OCI-LY1 (cell line): ENCODE data around the gene NEB.
"Not testable (repeated sequence)": the region's sequence is repeated elsewhere in the genome, so short reads cannot be mapped to it uniquely, and the experiment has no call there.

Source experiments
- H2AFZ ChIP-seq: fragments of 200-600 bp; sonication (generic), shearing (Covaris generic); 2 replicates; pipeline ENCODE4 v1.6.0; 2014; ENCODE audit warnings: antibody characterized with exemption, mild to moderate bottlenecking, low read length
- H3F3A ChIP-seq: fragments of 200-600 bp; sonication (generic), shearing (Covaris generic); 2 replicates; pipeline ENCODE4 v1.6.0; 2014; ENCODE audit warnings: mild to moderate bottlenecking, antibody characterized with exemption, low read length, moderate library complexity; ENCODE audit not compliant: insufficient read depth
- H3K27ac ChIP-seq: fragments of 200-600 bp; sonication (generic); 2 replicates; pipeline ENCODE4 v1.5.1; 2014; ENCODE audit warnings: low read length, mixed run types, mild to moderate bottlenecking, low read depth; ENCODE audit not compliant: poor library complexity, severe bottlenecking
- H3K27me3 ChIP-seq: fragments of 200-600 bp; sonication (generic); 2 replicates; pipeline ENCODE4 v1.6.0; 2014; ENCODE audit warnings: antibody characterized with exemption, mild to moderate bottlenecking, low read length, moderate library complexity; ENCODE audit not compliant: insufficient read depth
- H3K36me3 ChIP-seq: fragments of 200-600 bp; sonication (generic); 2 replicates; pipeline ENCODE4 v1.6.1; 2014; ENCODE audit warnings: mild to moderate bottlenecking, antibody characterized with exemption, low read length, moderate library complexity, mixed read lengths; ENCODE audit not compliant: insufficient read depth
- H3K4me1 ChIP-seq: fragments of 200-600 bp; sonication (generic); 2 replicates; pipeline ENCODE4 v1.5.1; 2014; ENCODE audit warnings: mild to moderate bottlenecking, low read length, moderate library complexity; ENCODE audit not compliant: insufficient read depth, severe bottlenecking
- H3K4me2 ChIP-seq: fragments of 200-600 bp; sonication (generic), shearing (Covaris generic); 2 replicates; pipeline ENCODE4 v1.6.1; 2014; ENCODE audit warnings: low read length
- H3K4me3 ChIP-seq: fragments of 200-600 bp; sonication (generic); 2 replicates; pipeline ENCODE4 v1.5.1; 2014; ENCODE audit warnings: low read length, low read depth, mild to moderate bottlenecking, mixed read lengths; ENCODE audit not compliant: poor library complexity, severe bottlenecking
- H3K79me2 ChIP-seq: fragments of 200-600 bp; shearing (Covaris generic); 2 replicates; pipeline ENCODE4 v1.6.1; 2016; ENCODE audit warnings: mixed run types, low read length, mixed read lengths; ENCODE audit not compliant: insufficient read depth
- H3K9ac ChIP-seq: fragments of 200-600 bp; sonication (generic), shearing (Covaris generic); 2 replicates; pipeline ENCODE4 v1.6.1; 2014; ENCODE audit warnings: mild to moderate bottlenecking, low read length, mixed read lengths
- H3K9me2 ChIP-seq: fragments of 200-600 bp; sonication (generic), shearing (Covaris generic); 2 replicates; pipeline ENCODE4 v1.6.1; 2014; ENCODE audit warnings: low read depth, mild to moderate bottlenecking, low read length, mixed read lengths
- H3K9me3 ChIP-seq: fragments of 200-600 bp; shearing (Covaris generic); 2 replicates; pipeline ENCODE4 v1.6.1; 2014; ENCODE audit warnings: low read length, mixed read lengths
- H4K20me1 ChIP-seq: fragments of 200-600 bp; sonication (generic), shearing (Covaris generic); 2 replicates; pipeline ENCODE4 v1.6.0; 2016; ENCODE audit warnings: mild to moderate bottlenecking, low read length; ENCODE audit not compliant: insufficient read depth
- CTCF ChIP-seq: fragments of 200-600 bp; sonication (generic), shearing (Covaris generic); IDR thresholded peaks from 2 replicates; pipeline ENCODE4 v1.5.1; 2017; ENCODE audit warnings: mild to moderate bottlenecking, antibody characterized with exemption, low read length, moderate library complexity, mixed read lengths
- EZH2 ChIP-seq: fragments of 200-600 bp; sonication (generic), shearing (Covaris generic); IDR thresholded peaks from 2 replicates; pipeline ENCODE4 v1.8.0; 2017; ENCODE audit warnings: borderline replicate concordance, mixed run types, mild to moderate bottlenecking, antibody characterized with exemption, low read length, moderate library complexity, mixed read lengths

The NEB gene

GRCh38 chr2:151711025-151711424, 23.3 kb downstream of the NEB start:
- Histone ChIP-seq H4K20me1 (no peaks in the 10 kb centered on the region), H3K27me3 (no peaks in the 10 kb centered on the region), H3K4me1 (no peaks in the 10 kb centered on the region), H3K79me2 (no peaks in the 10 kb centered on the region), H3K9me3 (no peaks in the 10 kb centered on the region), H3K4me2 (no peak overlapping the region), H3K4me3 (no peak overlapping the region), H3F3A (no peaks in the 10 kb centered on the region), H3K9me2 (no peaks in the 10 kb centered on the region), H3K36me3 (no peaks in the 10 kb centered on the region), H3K27ac (no peak overlapping the region), H2AFZ (no peak overlapping the region), H3K9ac (no peak overlapping the region)
- TF ChIP-seq EZH2 (no peak), CTCF (no peak)

- Histone ChIP-seq H3K27ac (no peak overlapping the region), H3K36me3 (no peaks in the 10 kb centered on the region), H3K4me2 (no peak overlapping the region), H3K9ac (no peak overlapping the region), H3F3A (no peaks in the 10 kb centered on the region), H3K4me3 (no peak overlapping the region), H2AFZ (no peak overlapping the region), H3K79me2 (no peaks in the 10 kb centered on the region), H3K4me1 (no peaks in the 10 kb centered on the region), H3K9me2 (no peaks in the 10 kb centered on the region), H3K9me3 (no peaks in the 10 kb centered on the region), H3K27me3 (no peaks in the 10 kb centered on the region), H4K20me1 (no peaks in the 10 kb centered on the region)
- TF ChIP-seq EZH2: no peak
- no peak for TF ChIP-seq CTCF
Observed at GRCh38 chr2:151708788-151709187, 25.5 kb downstream of the NEB start.

DNA sequence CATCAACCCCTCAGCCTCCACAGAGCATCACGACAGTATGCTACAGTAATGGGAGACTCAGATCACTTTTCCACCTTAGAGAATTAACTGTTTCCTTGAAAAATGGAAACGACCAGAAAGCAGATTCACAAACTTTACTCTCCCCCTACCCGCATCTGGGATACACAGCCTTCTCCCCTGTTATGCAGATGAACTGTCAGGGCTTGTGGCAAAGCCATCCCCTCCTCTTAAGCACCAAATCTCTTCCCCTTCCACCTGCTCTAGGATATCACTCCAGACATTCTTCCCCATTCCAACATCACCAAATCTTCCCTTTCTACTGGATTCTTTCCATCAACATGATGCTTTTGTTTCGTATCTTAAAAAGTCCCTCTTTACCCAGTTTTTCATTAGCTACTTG, 26.4 kb downstream of the NEB start:
- no peak for TF ChIP-seq EZH2
- no peak for TF ChIP-seq CTCF
- H4K20me1 ChIP-seq: no peaks in the 10 kb centered on the region
- no peak overlapping the region for H3K4me2 ChIP-seq
- H3K27me3 ChIP-seq: no peaks in the 10 kb centered on the region
- no peaks in the 10 kb centered on the region for H3K36me3 ChIP-seq
- H3K4me1 ChIP-seq: no peaks in the 10 kb centered on the region
- H3K4me3 ChIP-seq: no peak overlapping the region
- no peaks in the 10 kb centered on the region for H3K9me3 ChIP-seq
- no peak overlapping the region for H3K27ac ChIP-seq
- H2AFZ ChIP-seq: no peak overlapping the region
- H3K9ac ChIP-seq: no peak overlapping the region
- no peaks in the 10 kb centered on the region for H3K79me2 ChIP-seq
- H3F3A ChIP-seq: no peaks in the 10 kb centered on the region
- no peaks in the 10 kb centered on the region for H3K9me2 ChIP-seq

DNA sequence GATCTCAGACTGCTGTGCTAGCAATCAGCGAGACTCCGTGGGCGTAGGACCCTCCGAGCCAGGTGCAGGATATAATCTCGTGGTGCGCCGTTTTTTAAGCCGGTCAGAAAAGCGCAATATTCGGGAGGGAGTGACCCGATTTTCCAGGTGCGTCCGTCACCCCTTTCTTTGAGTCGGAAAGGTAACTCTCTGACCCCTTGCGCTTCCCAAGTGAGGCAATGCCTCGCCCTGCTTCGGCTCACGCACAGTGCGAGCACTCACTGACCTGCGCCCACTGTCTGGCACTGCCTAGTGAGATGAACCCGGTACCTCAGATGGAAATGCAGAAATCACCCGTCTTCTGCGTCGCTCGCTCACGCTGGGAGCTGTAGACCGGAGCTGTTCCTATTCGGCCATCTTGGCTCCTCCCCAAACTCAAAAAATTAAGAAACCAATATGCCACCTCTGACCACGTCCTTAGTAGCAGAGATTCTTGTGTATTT, 29.8 kb downstream of the NEB start:
- H4K20me1 ChIP-seq, H3K4me2 ChIP-seq, H2AFZ ChIP-seq: not testable (repeated sequence)

GRCh38 chr2:151698134-151698533, 36.1 kb downstream of the NEB start:
- H3K9ac ChIP-seq, H3K4me1 ChIP-seq, H3K36me3 ChIP-seq, H3K4me3 ChIP-seq, H2AFZ ChIP-seq, H4K20me1 ChIP-seq, H3K27me3 ChIP-seq, H3K27ac ChIP-seq, H3K79me2 ChIP-seq, H3K4me2 ChIP-seq, H3F3A ChIP-seq, H3K9me2 ChIP-seq, H3K9me3 ChIP-seq: not testable (repeated sequence)

More for the DNA sequence above, 29.8 kb downstream of the NEB start:
- not testable (repeated sequence) for H3K4me1 ChIP-seq, H3K27ac ChIP-seq, H3F3A ChIP-seq, H3K9me2 ChIP-seq, H3K4me3 ChIP-seq, H3K36me3 ChIP-seq, H3K9ac ChIP-seq, H3K9me3 ChIP-seq, H3K79me2 ChIP-seq, H3K27me3 ChIP-seq
